Measurements from ENCODE around the gene ZNF777. TPM values are rescaled to one million over a fixed set of nuclear protein-coding genes. Genes with fewer than 3 reads are reported as not detected.

The ZNF777 gene
- total and polyA plus RNA-seq, 2 of the 4 experiments (the other 2 are of a cell fraction): 3.2 to 6.5 TPM

GRCh38 chr7:149474309-149475120 is 13.7 kb upstream of the ZNF777 start (continued):
- no peak for TF ChIP-seq MAZ (IDR thresholded peaks at IDR 0.05; ENCODE audit: borderline replicate concordance, low read depth, low read length)

- Histone ChIP-seq H3K4me3 (ENCODE audit: insufficient read depth, low read depth, low read length) (no peak overlapping the region), H3K14ac (replicated peaks; ENCODE audit: low read depth, low read length) (no peak overlapping the region), H4K91ac (ENCODE audit: insufficient read depth, low read depth, low read length) (no peak overlapping the region), H2AFZ (replicated peaks; ENCODE audit: low read length, poor library complexity) (no peak overlapping the region), H3K56ac (ENCODE audit: extremely low read depth, insufficient read depth, low read length) (no peak overlapping the region), H2BK120ac (ENCODE audit: low read depth, low read length) (no peak overlapping the region), H3K79me1 (ENCODE audit: low read depth in 1 of 2, low read length in 2 of 2) (peaks cover 7 to 11% of the 10 kb centered on the region in 2 experiments; a peak in 3 of 4 replicates), H3K27ac (ENCODE audit: insufficient read depth, low read length) (no peak overlapping the region), H3K27me3 (ENCODE audit: control insufficient read depth, insufficient read depth, low read length) (no peaks in the 10 kb centered on the region), H3K4me1 (ENCODE audit: control insufficient read depth, insufficient read depth, low read length) (no peaks in the 10 kb centered on the region), H3K23ac (ENCODE audit: low read depth, low read length) (no peak overlapping the region), H2BK5ac (ENCODE audit: low read depth, low read length, poor library complexity, severe bottlenecking) (no peak overlapping the region), H3K9me3 (ENCODE audit: control insufficient read depth, insufficient read depth, low read length) (peaks cover 2% of the 10 kb centered on the region; the same call in 1 of the 2 replicates), H3K4me2 (ENCODE audit: low read depth, low read length) (no peak overlapping the region), H4K5ac (ENCODE audit: low read depth, low read length) (no peak overlapping the region), H3K36me3 (ENCODE audit: control insufficient read depth, insufficient read depth, low read length) (peaks cover 57% of the 10 kb centered on the region), H2BK15ac (ENCODE audit: low read depth, low read length) (no peak overlapping the region), H3K4ac (ENCODE audit: low read depth, low read length) (no peak overlapping the region), H3K18ac (ENCODE audit: low read depth, low read length) (no peak overlapping the region), H2AK9ac (replicated peaks; ENCODE audit: low read depth, low read length, poor library complexity) (no peak overlapping the region), H3K9me1 (ENCODE audit: insufficient read depth, low read length) (no peaks in the 10 kb centered on the region; the same call in 1 of the 2 replicates), H4K8ac (ENCODE audit: low read depth in 2 of 2, low read length in 2 of 2) (no peak overlapping the region), H3K9ac (ENCODE audit: low read depth, low read length) (no peak overlapping the region), H2AK5ac (ENCODE audit: low read depth, low read length) (no peak overlapping the region), H2BK20ac (ENCODE audit: low read depth, low read length) (no peak overlapping the region), H4K20me1 (ENCODE audit: insufficient read depth, low read length) (no peaks in the 10 kb centered on the region)
- ChIA-PET POLR2A (ENCODE audit: unreplicated experiment) (no interaction called here), CTCF (no interaction called here)
- in situ Hi-C loops (cut with MboI; ENCODE audit: low sequenced_read_pairs) (no loop called here), intact Hi-C loops (cut with micrococcal nuclease) (no loop called here), dilution Hi-C loops (cut with HindIII; ENCODE audit: low sequenced_read_pairs, unreplicated experiment) (no loop called here)
- ATAC-seq (ENCODE audit: low read depth) (no peak), DNase-seq (no peak)
- TF ChIP-seq, protein P1, sequence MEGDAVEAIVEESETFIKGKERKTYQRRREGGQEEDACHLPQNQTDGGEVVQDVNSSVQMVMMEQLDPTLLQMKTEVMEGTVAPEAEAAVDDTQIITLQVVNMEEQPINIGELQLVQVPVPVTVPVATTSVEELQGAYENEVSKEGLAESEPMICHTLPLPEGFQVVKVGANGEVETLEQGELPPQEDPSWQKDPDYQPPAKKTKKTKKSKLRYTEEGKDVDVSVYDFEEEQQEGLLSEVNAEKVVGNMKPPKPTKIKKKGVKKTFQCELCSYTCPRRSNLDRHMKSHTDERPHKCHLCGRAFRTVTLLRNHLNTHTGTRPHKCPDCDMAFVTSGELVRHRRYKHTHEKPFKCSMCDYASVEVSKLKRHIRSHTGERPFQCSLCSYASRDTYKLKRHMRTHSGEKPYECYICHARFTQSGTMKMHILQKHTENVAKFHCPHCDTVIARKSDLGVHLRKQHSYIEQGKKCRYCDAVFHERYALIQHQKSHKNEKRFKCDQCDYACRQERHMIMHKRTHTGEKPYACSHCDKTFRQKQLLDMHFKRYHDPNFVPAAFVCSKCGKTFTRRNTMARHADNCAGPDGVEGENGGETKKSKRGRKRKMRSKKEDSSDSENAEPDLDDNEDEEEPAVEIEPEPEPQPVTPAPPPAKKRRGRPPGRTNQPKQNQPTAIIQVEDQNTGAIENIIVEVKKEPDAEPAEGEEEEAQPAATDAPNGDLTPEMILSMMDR (conservative IDR thresholded peaks at IDR 0.05; ENCODE audit: low read depth, low read length): no peak
- TF ChIP-seq RFX5 (IDR thresholded peaks at IDR 0.05; ENCODE audit: low read depth, low read length): no peak
- no peak for TF ChIP-seq SMC3 (IDR thresholded peaks at IDR 0.05; ENCODE audit: low read depth, low read length)
- TF ChIP-seq, protein P2, sequence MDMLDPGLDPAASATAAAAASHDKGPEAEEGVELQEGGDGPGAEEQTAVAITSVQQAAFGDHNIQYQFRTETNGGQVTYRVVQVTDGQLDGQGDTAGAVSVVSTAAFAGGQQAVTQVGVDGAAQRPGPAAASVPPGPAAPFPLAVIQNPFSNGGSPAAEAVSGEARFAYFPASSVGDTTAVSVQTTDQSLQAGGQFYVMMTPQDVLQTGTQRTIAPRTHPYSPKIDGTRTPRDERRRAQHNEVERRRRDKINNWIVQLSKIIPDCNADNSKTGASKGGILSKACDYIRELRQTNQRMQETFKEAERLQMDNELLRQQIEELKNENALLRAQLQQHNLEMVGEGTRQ (IDR thresholded peaks at IDR 0.05; ENCODE audit: low read depth, low read length): no peak
- no peak for TF ChIP-seq NFE2L2 (IDR thresholded peaks at IDR 0.05; ENCODE audit: low read depth, low read length)
- no peak for TF ChIP-seq FOS (IDR thresholded peaks at IDR 0.05; ENCODE audit: low read depth, low read length)
- no peak for TF ChIP-seq RAD21 (IDR thresholded peaks at IDR 0.05; ENCODE audit: low read length)
- TSS peak; percentile 60 for BruUV-seq (replicated peaks)
- WGBS, 2 experiments (ENCODE audit: extremely low coverage in 2 of 2, insufficient read length in 1 of 2): 100% methylated on average over 3 of the region's 6 CpGs; no CpG with 5 or more reads in 1 of the 2 experiments
Measured at GRCh38 chr7:149473251-149473650, 12.4 kb upstream of the ZNF777 start.

All from IMR-90 (cell line).